DLD1 (cell line): ENCODE results near the gene UTP20.

Source experiments
- in situ Hi-C: cut with HindIII; loops from 2 replicates; pipeline ENCODE4 v1.10.0; 2017; ENCODE audit warnings: low sequenced_read_pairs

The UTP20 gene

DNA sequence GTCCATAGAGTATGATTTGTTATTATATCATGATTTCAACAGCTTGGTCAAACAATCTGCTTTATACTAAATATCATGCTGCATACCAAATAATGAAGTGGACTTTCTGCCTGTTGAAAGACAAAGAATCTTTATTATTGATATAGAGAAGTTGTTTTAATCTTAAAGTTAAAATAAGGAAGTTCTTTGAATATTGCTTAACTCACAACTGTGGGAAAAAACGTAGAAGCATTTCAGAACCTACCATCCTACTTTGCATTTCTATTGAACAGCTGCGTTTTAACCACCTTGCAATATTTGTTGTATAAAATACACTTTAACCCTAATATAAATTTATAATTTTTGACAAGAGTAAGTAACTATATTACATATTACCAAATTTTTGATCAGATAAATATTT is 150.6 kb downstream of the UTP20 start:
- in situ Hi-C loops: no loop called here

DNA sequence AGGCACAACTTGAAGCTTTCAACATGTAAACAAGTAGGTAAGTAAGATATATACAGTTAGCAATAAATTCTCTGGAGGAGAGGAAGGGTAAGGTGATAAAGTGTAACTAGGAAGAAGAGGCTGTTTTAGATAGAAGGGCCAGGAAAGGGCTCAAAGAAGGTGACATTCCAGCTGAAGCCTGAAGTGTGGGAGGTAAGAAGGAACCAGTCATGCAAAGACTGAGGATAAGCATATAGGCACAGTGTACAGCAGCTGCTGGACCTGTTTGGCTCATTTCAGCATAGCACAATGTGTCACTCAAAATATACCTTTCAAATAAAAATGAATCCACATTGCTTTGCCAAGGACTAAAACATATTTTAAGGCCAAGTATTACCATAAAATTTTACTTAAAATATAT is 156.2 kb downstream of the UTP20 start:
- in situ Hi-C loops: no loop called here
